H9 (cell line): Measurements from ENCODE around the gene P2RX7. TPM values are rescaled to one million over a fixed set of nuclear protein-coding genes. Genes with fewer than 3 reads are reported as not detected.

ENCODE experiments used
- DNase-seq: peaks from one replicate; pipeline ENCODE4 v3.0.0-alpha.2; 2017
- H2AFZ ChIP-seq: one replicate; pipeline ENCODE4 v1.6.1; 2013; ENCODE audit warnings: mild to moderate bottlenecking, low read length, control low read depth, moderate library complexity
- H2AK5ac ChIP-seq: 2 replicates; pipeline ENCODE4 v1.6.1; 2013; ENCODE audit warnings: low read length, control low read depth, mixed read lengths; ENCODE audit not compliant: insufficient read length
- H2BK120ac ChIP-seq: one replicate; pipeline ENCODE4 v1.6.1; 2013; ENCODE audit warnings: low read depth, mild to moderate bottlenecking, low read length, control low read depth, inconsistent platforms; ENCODE audit not compliant: poor library complexity, severe bottlenecking
- H2BK12ac ChIP-seq: 2 replicates; pipeline ENCODE4 v1.6.1; 2013; ENCODE audit warnings: low read length, control low read depth, mixed read lengths, low read depth; ENCODE audit not compliant: insufficient read length
- H2BK15ac ChIP-seq: 2 replicates; pipeline ENCODE4 v1.6.1; 2013; ENCODE audit warnings: low read depth, low read length, control low read depth
- H2BK20ac ChIP-seq: one replicate; pipeline ENCODE4 v1.6.1; 2013; ENCODE audit warnings: low read depth, mild to moderate bottlenecking, low read length, control low read depth, inconsistent platforms; ENCODE audit not compliant: poor library complexity, severe bottlenecking
- H2BK5ac ChIP-seq: 2 replicates; pipeline ENCODE4 v1.6.1; 2013; ENCODE audit warnings: low read length, control low read depth, mixed read lengths; ENCODE audit not compliant: insufficient read length
- H3K14ac ChIP-seq: 2 replicates; pipeline ENCODE4 v1.6.1; 2013; ENCODE audit warnings: low read length, control low read depth; ENCODE audit not compliant: insufficient read depth
- H3K18ac ChIP-seq: 2 replicates; pipeline ENCODE4 v1.6.1; 2013; ENCODE audit warnings: low read depth, mild to moderate bottlenecking, mixed read lengths, low read length, control low read depth; ENCODE audit not compliant: insufficient read length
- H3K23ac ChIP-seq: 2 replicates; pipeline ENCODE4 v1.6.1; 2013; ENCODE audit warnings: low read length, control low read depth, mixed read lengths, low read depth; ENCODE audit not compliant: insufficient read length
- H3K23me2 ChIP-seq: 2 replicates; pipeline ENCODE4 v1.6.1; 2013; ENCODE audit warnings: low read depth, mild to moderate bottlenecking, mixed read lengths, low read length, control low read depth; ENCODE audit not compliant: insufficient read length, poor library complexity, severe bottlenecking
- H3K27ac ChIP-seq: 2 replicates; pipeline ENCODE4 v1.5.1; 2013; ENCODE audit warnings: low read length, control low read depth, mixed read lengths, low read depth; ENCODE audit not compliant: insufficient read length
- H3K27me3 ChIP-seq: 2 replicates; pipeline ENCODE4 v1.6.1; 2013; ENCODE audit warnings: low read length, control low read depth, inconsistent platforms; ENCODE audit not compliant: insufficient read depth
- H3K4ac ChIP-seq: 2 replicates; pipeline ENCODE4 v1.6.1; 2013; ENCODE audit warnings: low read depth, mild to moderate bottlenecking, control low read depth, inconsistent platforms, low read length, moderate library complexity
- H3K4me1 ChIP-seq: 2 replicates; pipeline ENCODE4 v1.6.1; 2013; ENCODE audit warnings: low read length, control low read depth, inconsistent platforms; ENCODE audit not compliant: insufficient read depth
- H3K4me2 ChIP-seq: 2 replicates; pipeline ENCODE4 v1.6.1; 2013; ENCODE audit warnings: low read length, control low read depth, mixed read lengths; ENCODE audit not compliant: insufficient read length, insufficient read depth
- H3K56ac ChIP-seq: 2 replicates; pipeline ENCODE4 v1.6.1; 2013; ENCODE audit warnings: low read depth, mild to moderate bottlenecking, mixed read lengths, low read length, control low read depth; ENCODE audit not compliant: insufficient read length
- H3K79me1 ChIP-seq: 2 replicates; pipeline ENCODE4 v1.6.1; 2013; ENCODE audit warnings: low read depth, mild to moderate bottlenecking, moderate library complexity, low read length, control low read depth, inconsistent platforms; ENCODE audit not compliant: insufficient read depth, poor library complexity, severe bottlenecking
- H3K79me2 ChIP-seq: 2 replicates; pipeline ENCODE4 v1.6.1; 2013; ENCODE audit warnings: low read length, control low read depth, inconsistent platforms; ENCODE audit not compliant: insufficient read depth
- H3K9ac ChIP-seq: 2 replicates; pipeline ENCODE4 v1.6.1; 2013; ENCODE audit warnings: low read length, control low read depth, mixed read lengths; ENCODE audit not compliant: insufficient read length; ENCODE audit errors: extremely low read depth
- H3K9me3 ChIP-seq: one replicate; pipeline ENCODE4 v1.6.1; 2013; ENCODE audit warnings: low read depth, low read length, inconsistent platforms; ENCODE audit not compliant: control insufficient read depth
- H3T11ph ChIP-seq: one replicate; pipeline ENCODE4 v1.6.1; 2013; ENCODE audit warnings: mild to moderate bottlenecking, low read length, control low read depth, inconsistent platforms
- H4K20me1 ChIP-seq: one replicate; pipeline ENCODE4 v1.6.1; 2013; ENCODE audit not compliant: control insufficient read depth, insufficient read length, insufficient read depth
- H4K5ac ChIP-seq: 2 replicates; pipeline ENCODE4 v1.6.1; 2013; ENCODE audit warnings: low read depth, mild to moderate bottlenecking, mixed read lengths, low read length, control low read depth; ENCODE audit not compliant: insufficient read length
- H4K8ac ChIP-seq: replicated peaks from 2 replicates; pipeline ENCODE4 v1.6.1; 2013; ENCODE audit warnings: low read length, control low read depth, mixed read lengths, low read depth; ENCODE audit not compliant: insufficient read length
- H4K91ac ChIP-seq: 2 replicates; pipeline ENCODE4 v1.6.1; 2013; ENCODE audit warnings: low read depth, mild to moderate bottlenecking, moderate library complexity, mixed read lengths, low read length, control low read depth; ENCODE audit not compliant: insufficient read length
- H3K27ac Mint-ChIP-seq, 3 experiments: 2 replicates in 2 of 3; 3 replicates in 1 of 3; pipeline ENCODE4 v1.8.0; 2020 to 2021; ENCODE audit warnings: mixed read lengths in 3 of 3, mild to moderate bottlenecking in 1 of 3, moderate library complexity in 1 of 3
- H3K27me3 Mint-ChIP-seq: 2 replicates; pipeline ENCODE4 v1.8.0; 2021; ENCODE audit warnings: low read depth, mild to moderate bottlenecking, moderate library complexity, mixed read lengths
- H3K36me3 Mint-ChIP-seq, 3 experiments: 2 replicates in 2 of 3; 3 replicates in 1 of 3; pipeline ENCODE4 v1.8.0; 2020 to 2021; ENCODE audit warnings: low read depth in 3 of 3, mixed read lengths in 3 of 3; ENCODE audit not compliant: insufficient read depth in 1 of 3
- H3K4me1 Mint-ChIP-seq, 2 experiments: 2 replicates each; pipeline ENCODE4 v1.8.0; 2020; ENCODE audit warnings: mixed read lengths in 2 of 2
- H3K4me3 Mint-ChIP-seq, 2 experiments: 2 replicates in 1 of 2; 3 replicates in 1 of 2; pipeline ENCODE4 v1.8.0; 2020 to 2021; ENCODE audit warnings: mild to moderate bottlenecking in 2 of 2, mixed read lengths in 2 of 2, moderate library complexity in 1 of 2
- H3K9me3 Mint-ChIP-seq, 2 experiments: 2 replicates in 1 of 2; 3 replicates in 1 of 2; pipeline ENCODE4 v1.8.0; 2020; ENCODE audit warnings: mild to moderate bottlenecking in 2 of 2, mixed read lengths in 2 of 2, moderate library complexity in 1 of 2
- CTCF ChIP-seq: fragments of 200-600 bp; sonication (generic); conservative IDR thresholded peaks from 3 replicates; pipeline ENCODE4 v1.8.0; 2021; ENCODE audit warnings: antibody characterized with exemption, mild to moderate bottlenecking
- WGBS: extraction: QIAGEN DNeasy Blood & Tissue Kit; methylation state at CpG from one replicate; pipeline ENCODE4 v1.1.7; 2013; ENCODE audit warnings: missing lambda C conversion rate, low lambda C conversion rate, mixed read lengths; ENCODE audit not compliant: insufficient read length; ENCODE audit errors: extremely low coverage; 5-methylcytosine and 5-hydroxymethylcytosine counted together
- total RNA-seq: library from RNA; stranded (reverse); gene quantifications from 2 replicates; pipeline ENCODE4 v1.2.1, GENCODE V29; 2021

P2RX7 gene
- total RNA-seq, 1 experiment from 2014 or later: 0.09 TPM

GRCh38 chr12:121223292-121224285 is 90.9 kb downstream of the P2RX7 start:
- peak overlapping the region in 1 of 3 experiments; percentile 65; a peak in 2 of 7 replicates for H3K27ac Mint-ChIP-seq
- H3K36me3 Mint-ChIP-seq: peaks cover 1 to 5% (median 2%) of the 10 kb centered on the region in 3 experiments; a peak in 5 of 7 replicates

More at GRCh38 chr12:121223292-121224285, 90.9 kb downstream of the P2RX7 start:
- Mint-ChIP-seq H3K4me3 (no peak overlapping the region), H3K4me1 (peaks cover 0 to 3% of the 10 kb centered on the region in 2 experiments; a peak in 1 of 4 replicates), H3K9me3 (no peaks in the 10 kb centered on the region), H3K27me3 (no peaks in the 10 kb centered on the region)
- Histone ChIP-seq H3K4me1 (no peaks in the 10 kb centered on the region), H2AFZ (no peak overlapping the region), H3K56ac (no peak overlapping the region), H3K9me3 (no peaks in the 10 kb centered on the region), H3K79me1 (no peaks in the 10 kb centered on the region), H2BK20ac (no peak overlapping the region), H3K79me2 (no peaks in the 10 kb centered on the region), H4K5ac (no peak overlapping the region), H3K23me2 (no peaks in the 10 kb centered on the region), H3K4me2 (no peak overlapping the region), H4K91ac (no peak overlapping the region), H2BK5ac (no peak overlapping the region), H3K27ac (no peak overlapping the region), H2BK12ac (no peak overlapping the region), H3K14ac (no peak overlapping the region), H2BK120ac (no peak overlapping the region), H3K23ac (no peak overlapping the region), H4K8ac (no peak overlapping the region), H3K18ac (no peak overlapping the region), H2AK5ac (no peak overlapping the region), H4K20me1 (no peaks in the 10 kb centered on the region), H3K4ac (no peak overlapping the region), H2BK15ac (no peak overlapping the region), H3K9ac (no peak overlapping the region), H3K27me3 (no peaks in the 10 kb centered on the region), H3T11ph (no peak overlapping the region)
- peak; percentile 57; the same call in 2 of the 3 replicates for TF ChIP-seq CTCF
- WGBS: no CpG with 5 or more reads among the region's 19 CpGs
- peak; percentile 67 for DNase-seq
